ENCODE measurements around the gene UBE2D2.
A peak's percentile ranks its signal among the peaks of the same experiment; 100 is the strongest.
"Not testable (repeated sequence)": the region's sequence is repeated elsewhere in the genome, so short reads cannot be mapped to it uniquely, and the experiment has no call there.

The UBE2D2 gene

GRCh38 chr5:139584137-139584536 lies 23.0 kb downstream of the UBE2D2 start:
- no peak for DNase-seq (ENCODE audit: low read depth in 2 of 2)

GRCh38 chr5:139588116-139588515 lies 27.0 kb downstream of the UBE2D2 start:
- not testable (repeated sequence) for DNase-seq (ENCODE audit: low read depth in 2 of 2)

- DNase-seq (ENCODE audit: low read depth in 2 of 2) = no peak
Measured at GRCh38 chr5:139588962-139589361, 27.8 kb downstream of the UBE2D2 start.

GRCh38 chr5:139592289-139592688 lies 31.1 kb downstream of the UBE2D2 start:
- no peak for DNase-seq (ENCODE audit: low read depth in 2 of 2)

GRCh38 chr5:139593076-139593475 lies 31.9 kb downstream of the UBE2D2 start:
- DNase-seq (ENCODE audit: low read depth in 2 of 2) = not testable (repeated sequence)

- DNase-seq (ENCODE audit: low read depth in 2 of 2) = peak in 1 of 2 donors; percentile 4
Measured at GRCh38 chr5:139593716-139594319, 32.7 kb downstream of the UBE2D2 start.

GRCh38 chr5:139597134-139597533 lies 36.0 kb downstream of the UBE2D2 start:
- no peak for DNase-seq (ENCODE audit: low read depth in 2 of 2)

- DNase-seq (ENCODE audit: low read depth in 2 of 2) = not testable (repeated sequence)
Measured at GRCh38 chr5:139598601-139598965, 37.4 kb downstream of the UBE2D2 start.

- DNase-seq (ENCODE audit: low read depth in 2 of 2) = no peak
Measured at GRCh38 chr5:139600336-139600949, 39.3 kb downstream of the UBE2D2 start.

GRCh38 chr5:139601429-139601828 lies 40.3 kb downstream of the UBE2D2 start:
- DNase-seq (ENCODE audit: low read depth in 2 of 2) = no peak

GRCh38 chr5:139601948-139602347 lies 40.8 kb downstream of the UBE2D2 start:
- not testable (repeated sequence) for DNase-seq (ENCODE audit: low read depth in 2 of 2)

GRCh38 chr5:139605887-139606286 lies 44.7 kb downstream of the UBE2D2 start:
- DNase-seq (ENCODE audit: low read depth in 2 of 2) = no peak

GRCh38 chr5:139611703-139612584 lies 50.8 kb downstream of the UBE2D2 start:
- no peak for DNase-seq (ENCODE audit: low read depth in 2 of 2)

GRCh38 chr5:139619861-139620260 lies 58.7 kb downstream of the UBE2D2 start:
- DNase-seq (ENCODE audit: low read depth in 2 of 2) = no peak

- not testable (repeated sequence) for DNase-seq (ENCODE audit: low read depth in 2 of 2)
Measured at GRCh38 chr5:139625398-139625797, 64.3 kb downstream of the UBE2D2 start.

- no peak for DNase-seq (ENCODE audit: low read depth in 2 of 2)
Measured at GRCh38 chr5:139630855-139631254, 69.7 kb downstream of the UBE2D2 start.

- no peak for DNase-seq (ENCODE audit: low read depth in 2 of 2)
Measured at GRCh38 chr5:139631520-139632165, 70.5 kb downstream of the UBE2D2 start.

- peak; percentile 33 to 38 for DNase-seq (ENCODE audit: low read depth in 2 of 2)
Measured at GRCh38 chr5:139633295-139634027, 72.3 kb downstream of the UBE2D2 start.

GRCh38 chr5:139634028-139634325 lies 72.8 kb downstream of the UBE2D2 start:
- DNase-seq (ENCODE audit: low read depth in 2 of 2) = no peak

GRCh38 chr5:139634541-139634940 lies 73.4 kb downstream of the UBE2D2 start:
- DNase-seq (ENCODE audit: low read depth in 2 of 2) = no peak

GRCh38 chr5:139635191-139635590 lies 74.1 kb downstream of the UBE2D2 start:
- no peak for DNase-seq (ENCODE audit: low read depth in 2 of 2)
